NCI-H2029 (cell line): ENCODE data around the gene UVRAG.

Source experiments
- DNase-seq: peaks from one replicate; lab custom pipeline; 2025; lab: John Stamatoyannopoulos, UW

Gene UVRAG

GRCh38 chr11:75784085-75784478 lies 30.9 kb upstream of the UVRAG start:
- DNase-seq: no peak

GRCh38 chr11:75784506-75784905 lies 30.5 kb upstream of the UVRAG start:
- no peak for DNase-seq

DNA sequence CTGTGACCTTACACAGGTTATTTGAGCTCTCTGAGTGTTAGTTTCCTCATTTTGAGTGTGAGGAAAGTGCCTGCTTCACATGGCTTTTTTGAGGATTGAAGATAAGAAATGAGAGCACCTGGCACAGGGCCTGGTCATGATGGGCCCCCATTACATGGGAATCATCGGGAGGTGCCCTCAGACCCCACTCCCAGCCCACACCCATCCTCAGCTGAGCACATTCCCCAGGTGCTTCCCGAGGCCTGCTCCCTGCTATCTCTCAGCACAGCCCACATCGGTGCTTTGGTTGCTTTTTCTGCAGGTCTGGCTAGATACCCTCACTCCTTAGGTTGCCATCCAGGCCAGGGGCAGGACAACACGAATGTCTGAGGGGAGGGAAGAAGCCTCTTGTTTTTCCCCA lies 29.8 kb upstream of the UVRAG start:
- DNase-seq: no peak

DNA sequence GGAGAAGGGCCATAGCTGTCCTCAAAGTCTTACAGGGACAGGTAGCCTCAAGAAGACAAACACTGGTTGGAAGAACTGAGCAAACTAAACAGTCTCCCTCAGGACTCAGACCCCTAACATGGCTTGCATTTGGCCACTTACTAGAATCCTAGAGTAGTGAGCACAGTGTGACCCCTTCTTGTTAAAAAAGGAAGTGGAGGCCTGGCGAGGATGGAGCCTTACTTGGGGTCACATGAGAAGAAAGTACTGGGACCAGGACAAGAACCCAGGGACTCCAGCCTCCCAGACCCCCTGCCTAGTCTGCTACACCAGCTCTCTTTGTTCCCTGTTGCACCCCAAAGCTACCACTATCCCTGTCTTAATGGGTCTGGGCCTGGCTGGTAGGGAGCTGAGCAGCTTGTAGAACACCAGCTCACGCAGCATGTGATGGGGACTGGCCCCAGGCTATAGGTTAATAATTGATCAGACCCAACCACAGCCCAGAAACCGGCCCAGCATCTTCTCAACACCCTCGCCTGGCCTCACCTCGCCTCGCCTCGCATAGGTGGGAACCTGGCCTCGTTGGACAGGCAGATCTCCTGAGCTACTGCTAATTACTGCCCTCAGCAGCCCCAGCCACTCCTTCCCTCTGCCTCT lies 28.8 kb upstream of the UVRAG start:
- no peak for DNase-seq

DNA sequence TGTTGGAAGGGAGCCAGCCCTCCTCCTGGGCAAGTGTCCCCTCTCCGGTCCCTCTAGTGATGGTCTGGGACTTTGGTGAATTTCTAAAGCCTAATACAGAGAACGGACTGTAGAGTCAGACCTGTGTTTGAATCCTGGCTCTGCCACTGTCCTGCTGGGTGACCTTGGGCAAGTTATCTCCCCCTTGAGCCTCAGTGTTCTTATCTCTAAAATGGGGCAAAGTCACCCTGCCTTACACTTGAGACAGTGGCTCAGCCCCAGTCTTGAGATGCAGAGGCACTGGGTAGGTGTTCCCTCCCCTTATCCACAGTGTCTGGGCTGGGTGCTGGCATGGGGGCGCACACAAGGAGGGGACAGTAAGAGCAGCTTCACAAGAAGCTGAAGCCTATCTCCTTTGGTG lies 25.5 kb upstream of the UVRAG start:
- no peak for DNase-seq

DNA sequence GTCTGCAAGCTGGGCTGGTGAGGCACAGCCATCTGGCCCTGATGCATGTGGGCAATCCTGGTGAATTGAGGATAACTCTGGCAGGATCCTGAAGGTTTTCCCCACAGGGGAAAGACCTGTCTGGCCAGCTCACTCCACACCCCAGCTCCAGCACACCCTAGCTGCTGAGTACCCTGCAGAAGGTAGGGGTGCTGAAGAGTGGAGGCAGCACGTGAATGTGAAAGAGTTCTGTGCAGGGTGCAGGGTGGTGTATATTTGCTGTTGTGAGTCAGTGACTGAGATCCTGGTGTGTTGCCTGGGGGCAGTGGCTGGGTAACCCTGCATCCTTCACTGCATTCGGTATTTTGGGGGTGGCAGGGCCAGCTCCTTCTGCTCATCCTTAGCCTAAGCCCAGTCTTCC lies 24.0 kb upstream of the UVRAG start:
- no peak for DNase-seq

DNA sequence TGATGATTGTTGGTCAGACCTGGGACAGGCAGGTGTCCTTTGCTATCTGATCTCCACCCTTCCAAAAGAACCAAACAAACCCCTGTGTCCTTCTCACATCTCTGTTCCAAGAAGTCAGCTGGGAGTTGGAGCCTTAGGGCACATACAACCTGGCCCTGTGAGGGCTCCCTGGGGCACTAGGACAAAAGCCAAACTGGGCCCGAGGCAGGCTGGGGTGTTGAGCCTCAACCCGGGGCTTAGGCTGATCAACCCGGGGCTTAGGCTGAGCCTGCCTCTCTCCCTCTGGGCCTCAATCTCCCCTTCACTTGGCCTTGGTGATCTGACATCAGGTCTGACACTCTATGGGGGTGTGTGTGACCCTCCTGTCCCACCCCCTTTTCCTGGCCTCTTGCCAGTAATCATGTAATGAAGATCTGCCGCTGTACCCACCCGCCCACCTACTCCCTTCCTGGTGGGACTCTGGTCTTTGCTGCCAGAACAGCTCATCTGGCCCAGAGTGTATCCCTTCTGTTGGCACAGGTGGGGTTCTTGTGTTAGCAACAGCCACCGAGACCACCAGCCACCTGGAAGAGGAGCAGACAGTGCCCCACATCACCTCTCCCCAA lies 22.8 kb upstream of the UVRAG start:
- DNase-seq: no peak

DNA sequence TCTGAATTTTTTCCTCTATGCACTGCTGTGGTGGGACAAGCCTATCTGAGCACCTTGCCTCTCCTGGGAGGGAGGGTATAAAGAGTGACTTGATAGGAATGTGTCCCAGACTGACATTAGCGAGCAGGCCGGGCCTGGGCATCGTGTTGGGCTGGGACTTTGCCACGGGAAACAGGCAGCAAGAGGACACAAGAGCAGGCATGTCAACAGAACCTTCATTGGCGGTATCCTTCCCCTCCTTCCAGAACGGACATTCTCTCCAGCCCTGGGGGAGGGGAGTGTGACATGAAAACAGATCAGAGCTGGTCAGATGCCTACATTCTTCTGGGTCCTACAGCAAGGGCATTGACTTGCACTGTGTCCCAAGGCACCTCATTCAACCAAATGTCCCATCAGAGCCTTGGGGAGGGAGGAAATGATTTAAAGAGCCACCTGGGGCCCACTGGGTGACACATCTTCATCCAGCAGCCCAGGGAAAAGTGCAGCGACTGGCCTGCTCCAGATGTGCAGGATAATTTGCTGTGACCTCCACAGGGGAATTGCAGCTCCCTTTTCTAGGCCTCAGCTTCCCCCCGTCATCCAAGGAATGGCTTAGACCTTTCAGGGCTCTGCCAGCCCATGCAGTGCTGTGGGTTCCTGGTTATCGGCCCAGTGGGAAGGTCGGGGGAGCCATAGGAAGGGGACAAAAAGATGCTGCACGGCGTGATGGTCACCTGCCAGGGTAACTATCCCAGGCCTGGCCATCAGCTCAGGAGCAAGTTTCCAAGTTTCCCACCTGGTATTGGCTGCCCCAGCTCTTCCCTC lies 21.8 kb upstream of the UVRAG start:
- DNase-seq: no peak

GRCh38 chr11:75793966-75794365 lies 21.0 kb upstream of the UVRAG start:
- no peak for DNase-seq

DNA sequence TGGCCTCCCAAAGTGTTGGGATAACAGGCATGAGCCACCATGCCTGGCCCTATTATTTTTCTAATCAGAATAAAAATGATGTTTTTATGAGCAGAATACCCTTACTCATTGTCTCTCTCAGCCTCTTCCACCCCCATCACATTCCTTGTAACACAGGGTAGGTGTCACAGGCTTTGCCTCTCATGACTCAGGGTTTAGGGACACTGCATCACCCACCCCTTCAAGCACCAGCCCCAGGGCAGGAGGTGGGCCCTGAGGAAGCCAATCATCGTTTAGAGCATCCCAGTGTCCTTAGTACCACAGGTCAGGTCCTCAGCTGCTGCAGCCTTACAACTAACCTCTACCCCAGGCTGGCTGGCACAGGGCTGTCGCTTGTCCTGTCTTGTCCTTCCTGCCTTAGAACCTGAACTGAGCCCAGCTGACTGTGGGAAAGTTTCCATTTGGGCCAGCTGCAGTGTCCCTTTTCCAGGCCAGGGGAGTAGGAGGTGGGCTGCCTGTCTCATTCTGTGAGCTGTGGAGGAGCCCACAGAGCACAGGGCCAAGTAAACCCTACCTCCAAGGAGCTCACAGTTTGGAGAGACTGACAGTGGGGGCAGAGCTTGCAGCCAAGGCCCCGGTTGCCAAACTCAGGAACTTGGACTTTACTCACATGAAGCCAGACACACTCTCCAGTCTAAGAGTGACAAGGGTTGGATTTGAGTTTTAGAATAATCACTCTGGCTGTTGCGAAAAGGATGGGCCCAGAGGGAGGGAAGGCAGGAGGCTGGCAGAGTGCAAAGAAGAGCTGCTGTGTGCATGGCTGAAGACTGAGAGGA lies 19.5 kb upstream of the UVRAG start:
- DNase-seq: no peak

- DNase-seq: no peak
Measured at GRCh38 chr11:75796091-75796435, 18.9 kb upstream of the UVRAG start.

DNA sequence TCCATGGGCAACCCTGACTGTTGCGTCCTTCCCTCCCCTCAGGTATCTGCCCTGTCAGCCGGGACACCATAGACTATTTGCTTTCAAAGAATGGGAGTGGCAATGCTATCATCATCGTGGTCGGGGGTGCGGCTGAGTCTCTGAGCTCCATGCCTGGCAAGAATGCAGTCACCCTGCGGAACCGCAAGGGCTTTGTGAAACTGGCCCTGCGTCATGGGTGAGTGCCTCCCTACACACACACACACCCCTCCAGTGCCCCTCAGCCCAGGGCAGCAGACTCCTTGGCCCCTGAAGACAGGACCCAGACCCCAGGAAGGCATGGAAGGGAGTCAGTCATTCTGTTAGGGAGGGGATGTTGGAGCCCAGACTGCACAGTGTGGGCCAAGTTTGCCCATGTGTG lies 17.9 kb upstream of the UVRAG start:
- no peak for DNase-seq

- no peak for DNase-seq
Measured at GRCh38 chr11:75797792-75798191, 17.2 kb upstream of the UVRAG start.

- DNase-seq: no peak
Measured at GRCh38 chr11:75800136-75800675, 14.8 kb upstream of the UVRAG start.

DNA sequence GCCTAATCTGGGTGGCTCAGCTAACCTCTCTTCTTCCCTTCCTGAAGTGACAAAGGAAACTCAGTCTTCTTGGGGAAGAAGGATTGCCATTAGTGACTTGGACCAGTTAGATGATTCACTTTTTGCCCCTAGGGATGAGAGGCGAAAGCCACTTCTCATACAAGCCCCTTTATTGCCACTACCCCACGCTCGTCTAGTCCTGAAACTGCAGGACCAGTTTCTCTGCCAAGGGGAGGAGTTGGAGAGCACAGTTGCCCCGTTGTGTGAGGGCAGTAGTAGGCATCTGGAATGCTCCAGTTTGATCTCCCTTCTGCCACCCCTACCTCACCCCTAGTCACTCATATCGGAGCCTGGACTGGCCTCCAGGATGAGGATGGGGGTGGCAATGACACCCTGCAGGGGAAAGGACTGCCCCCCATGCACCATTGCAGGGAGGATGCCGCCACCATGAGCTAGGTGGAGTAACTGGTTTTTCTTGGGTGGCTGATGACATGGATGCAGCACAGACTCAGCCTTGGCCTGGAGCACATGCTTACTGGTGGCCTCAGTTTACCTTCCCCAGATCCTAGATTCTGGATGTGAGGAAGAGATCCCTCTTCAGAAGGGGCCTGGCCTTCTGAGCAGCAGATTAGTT lies 14.2 kb upstream of the UVRAG start:
- no peak for DNase-seq

DNA sequence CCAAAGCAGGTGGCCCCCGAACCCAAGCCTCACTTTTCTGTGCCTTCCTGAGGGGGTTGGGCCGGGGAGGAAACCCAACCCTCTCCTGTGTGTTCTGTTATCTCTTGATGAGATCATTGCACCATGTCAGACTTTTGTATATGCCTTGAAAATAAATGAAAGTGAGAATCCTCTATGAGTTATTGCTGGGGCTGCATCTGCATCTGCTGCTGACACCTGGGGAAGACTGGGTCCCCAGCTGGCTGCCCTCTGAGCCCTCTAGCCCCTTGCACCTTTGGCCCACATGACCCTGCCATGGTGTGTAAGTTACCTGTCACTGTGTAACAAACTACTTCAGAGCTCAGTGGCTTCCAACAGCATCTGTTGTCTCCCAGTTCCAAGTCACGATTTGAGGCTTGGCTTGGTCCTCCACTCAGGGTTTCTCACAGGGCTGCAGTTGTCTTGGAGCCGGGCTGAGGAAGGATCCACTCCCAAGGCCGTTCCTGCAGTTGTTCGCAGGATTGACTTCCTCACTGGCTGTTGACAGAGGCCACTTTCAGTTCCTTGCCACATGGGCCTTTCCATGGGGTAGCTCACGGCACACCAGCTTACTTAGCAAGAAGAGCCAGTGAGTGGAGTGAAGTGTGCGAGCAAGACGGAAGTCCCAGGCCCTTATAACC lies 13.5 kb upstream of the UVRAG start:
- DNase-seq: no peak

- no peak for DNase-seq
Measured at GRCh38 chr11:75802021-75802912, 12.7 kb upstream of the UVRAG start.

DNA sequence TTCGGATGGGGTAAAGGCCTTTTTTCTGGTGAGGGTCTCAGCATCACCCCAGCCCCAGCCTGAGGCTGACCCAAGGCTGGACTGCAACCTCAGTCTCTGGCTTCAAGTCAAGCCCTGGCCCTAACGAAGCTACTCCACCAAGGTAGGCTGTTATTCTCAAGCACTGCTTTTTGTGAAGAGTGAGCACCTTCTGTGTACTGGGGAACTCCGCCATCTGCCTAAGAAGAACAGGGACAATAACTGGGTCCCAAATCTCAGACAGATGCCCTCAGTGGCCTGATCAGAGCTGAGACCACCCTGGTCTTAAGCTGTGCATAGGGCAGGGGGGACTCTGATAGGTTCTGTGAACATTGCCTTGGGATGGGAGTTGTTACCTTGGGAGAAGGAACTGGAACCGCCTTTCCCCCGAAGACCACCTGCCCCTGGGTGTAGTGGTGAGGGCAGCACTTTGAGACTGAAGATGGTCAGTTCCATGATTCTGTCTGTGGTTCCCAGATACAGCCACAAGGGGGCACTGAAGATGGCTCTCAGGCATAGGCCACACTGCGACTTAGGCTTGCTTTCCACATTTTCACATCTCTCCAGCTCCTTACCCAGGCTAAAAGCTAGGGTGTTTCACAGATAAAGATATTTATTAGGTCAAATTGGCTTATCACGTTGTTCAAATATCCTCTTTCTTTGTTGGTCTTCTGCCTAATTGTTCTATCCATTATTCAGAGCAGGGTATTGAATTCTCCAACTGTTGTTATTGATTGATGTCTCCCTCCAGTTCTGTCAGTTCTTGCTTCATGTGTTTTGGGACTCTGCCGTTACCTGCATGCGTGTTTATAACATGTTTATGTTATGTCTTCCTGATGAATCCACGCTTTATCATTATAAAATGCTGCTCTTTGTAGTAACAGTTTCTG lies 11.8 kb upstream of the UVRAG start:
- DNase-seq: peak; percentile 4

GRCh38 chr11:75809111-75809510 lies 5.9 kb upstream of the UVRAG start:
- no peak for DNase-seq
